NOMO-1 treated with dmso at 0.1 percent for 144 hours (cell line): Measurements from ENCODE around the gene DRD3.

ENCODE experiments used
- DNase-seq: peaks from one replicate; lab custom pipeline; 2025; ENCODE audit not compliant: unreplicated experiment; lab: John Stamatoyannopoulos, UW

The DRD3 gene

GRCh38 chr3:114079761-114080160 lies 99.1 kb downstream of the DRD3 start:
- no peak for DNase-seq

- no peak for DNase-seq
Measured at GRCh38 chr3:114078126-114078525, 100.7 kb downstream of the DRD3 start.
